ENCODE measurements around the gene FBXO40.

GRCh38 chr3:121545049-121545573 lies 48.1 kb upstream of the FBXO40 start:
- no peak for TF ChIP-seq CTCF (IDR thresholded peaks at IDR 0.05)
- TF ChIP-seq POLR2A (IDR thresholded peaks at IDR 0.05): no peak
